Prostate gland (tissue), 2 donors: ENCODE data around the gene MAP4. TPM values are rescaled to one million over a fixed set of nuclear protein-coding genes. Genes with fewer than 3 reads are reported as not detected.
"Not testable (repeated sequence)": the region's sequence is repeated elsewhere in the genome, so short reads cannot be mapped to it uniquely, and the experiment has no call there.

Experiments used
- DNase-seq: peaks from one replicate; pipeline ENCODE4 v3.0.0-alpha.2; 2019; ENCODE audit warnings: low spot score
- H3K27ac ChIP-seq, 2 donors: fragments of 200-600 bp; sonication (generic); 2 replicates each; pipeline ENCODE4 v1.5.1; 2017 to 2019
- H3K27me3 ChIP-seq: fragments of 200-600 bp; sonication (generic); replicated peaks from 2 replicates; pipeline ENCODE4 v1.5.1; 2019; ENCODE audit not compliant: insufficient read depth
- H3K36me3 ChIP-seq, 2 donors: fragments of 200-600 bp; sonication (generic); 1 replicate in 1 of 2; 2 replicates in 1 of 2; pipeline versions ENCODE4 v1.5.1 to v1.8.1; 2017 to 2019
- H3K4me1 ChIP-seq: fragments of 200-600 bp; sonication (generic); replicated peaks from 2 replicates; pipeline ENCODE4 v1.5.1; 2019
- H3K4me3 ChIP-seq, 2 donors: fragments of 200-600 bp; sonication (generic); 2 replicates each; pipeline ENCODE4 v1.5.1; 2017 to 2019
- H3K9me3 ChIP-seq: fragments of 200-600 bp; sonication (generic); 2 replicates; pipeline ENCODE4 v1.5.1; 2017
- POLR2A ChIP-seq: fragments of 450-650 bp; IDR thresholded peaks from one replicate; pipeline ENCODE4 v1.6.1; 2016; ENCODE audit warnings: antibody characterized with exemption, mild to moderate bottlenecking
- POLR2AphosphoS5 ChIP-seq: sonication (generic); formaldehyde crosslinking; IDR thresholded peaks from one replicate; pipeline ENCODE4 v1.6.1; 2017; ENCODE audit warnings: antibody characterized with exemption
- WGBS: methylation state at CpG from one replicate; pipeline ENCODE4 v1.1.5; 2018; 5-methylcytosine and 5-hydroxymethylcytosine counted together
- intact Hi-C: fragments of 100-400 bp; cut with DNase I; formaldehyde crosslinking; loops from one replicate; pipeline ENCODE4 v1.14.2; 2022
- total RNA-seq, 2 donors: library from RNA; depleted of rRNA; stranded (reverse); fragments of >200 nt; gene quantifications; one replicate each; pipeline ENCODE4 v1.1.0, GENCODE V29; 2016
- TF ChIP-seq, protein P1 (sequence below), 4 experiments: fragments of 200-600 bp in 2 of 4; fragments of 450-650 bp in 2 of 4; sonication (generic) in 2 of 4; IDR thresholded peaks; 1 replicate in 3 of 4; 2 replicates in 1 of 4; pipeline ENCODE4 v1.5.1; 2016 to 2019; ENCODE audit warnings: antibody characterized with exemption in 4 of 4, mild to moderate bottlenecking in 2 of 4, moderate library complexity in 2 of 4

The MAP4 gene
- total RNA-seq, 2 donors from 2014 or later, result 74.3 to 230 TPM

DNA sequence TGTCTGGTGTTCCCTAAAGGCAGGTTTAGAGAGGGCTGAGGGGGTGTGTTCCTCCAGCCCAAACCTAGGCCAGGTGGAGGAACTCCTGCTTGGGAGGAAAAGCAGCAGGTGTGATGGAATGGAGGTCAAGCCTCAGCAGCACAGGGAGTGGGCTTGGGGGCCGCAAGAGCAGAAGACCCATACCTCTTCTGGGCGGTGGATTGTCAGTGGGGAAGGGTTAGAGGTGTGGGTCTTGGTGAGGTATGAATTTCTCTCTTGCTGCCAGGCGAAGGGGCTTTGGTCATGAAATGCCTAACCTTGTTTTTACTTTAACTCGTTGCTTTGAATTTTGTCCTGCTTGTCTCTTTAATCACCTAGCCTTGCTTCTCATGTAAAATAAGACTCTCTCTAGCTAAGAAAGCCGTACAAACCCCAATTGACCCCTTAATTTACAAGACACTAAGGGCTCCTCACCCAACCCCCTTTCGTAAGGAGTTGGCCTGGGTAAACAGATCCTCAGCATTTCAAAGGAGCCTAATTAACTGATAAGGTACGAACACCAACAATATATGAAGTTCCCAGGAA is 174.3 kb downstream of the MAP4 start:
- H3K27me3 ChIP-seq, result no peaks in the 10 kb centered on the region
- peaks cover 7 to 36% of the 10 kb centered on the region in 2 donors for H3K36me3 ChIP-seq
- no peaks in the 10 kb centered on the region for H3K9me3 ChIP-seq
- DNase-seq, result no peak
- no peak overlapping the region for H3K27ac ChIP-seq
- no peaks in the 10 kb centered on the region for H3K4me1 ChIP-seq
- no peak overlapping the region for H3K4me3 ChIP-seq
- 70% methylated on average over 7 of the region's 7 CpGs for WGBS
- TF ChIP-seq POLR2A (no peak), POLR2AphosphoS5 (no peak)
- TF ChIP-seq, protein P1, sequence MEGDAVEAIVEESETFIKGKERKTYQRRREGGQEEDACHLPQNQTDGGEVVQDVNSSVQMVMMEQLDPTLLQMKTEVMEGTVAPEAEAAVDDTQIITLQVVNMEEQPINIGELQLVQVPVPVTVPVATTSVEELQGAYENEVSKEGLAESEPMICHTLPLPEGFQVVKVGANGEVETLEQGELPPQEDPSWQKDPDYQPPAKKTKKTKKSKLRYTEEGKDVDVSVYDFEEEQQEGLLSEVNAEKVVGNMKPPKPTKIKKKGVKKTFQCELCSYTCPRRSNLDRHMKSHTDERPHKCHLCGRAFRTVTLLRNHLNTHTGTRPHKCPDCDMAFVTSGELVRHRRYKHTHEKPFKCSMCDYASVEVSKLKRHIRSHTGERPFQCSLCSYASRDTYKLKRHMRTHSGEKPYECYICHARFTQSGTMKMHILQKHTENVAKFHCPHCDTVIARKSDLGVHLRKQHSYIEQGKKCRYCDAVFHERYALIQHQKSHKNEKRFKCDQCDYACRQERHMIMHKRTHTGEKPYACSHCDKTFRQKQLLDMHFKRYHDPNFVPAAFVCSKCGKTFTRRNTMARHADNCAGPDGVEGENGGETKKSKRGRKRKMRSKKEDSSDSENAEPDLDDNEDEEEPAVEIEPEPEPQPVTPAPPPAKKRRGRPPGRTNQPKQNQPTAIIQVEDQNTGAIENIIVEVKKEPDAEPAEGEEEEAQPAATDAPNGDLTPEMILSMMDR (IDR thresholded peaks at IDR 0.05), result no peak
- intact Hi-C loops, result no loop called here

DNA sequence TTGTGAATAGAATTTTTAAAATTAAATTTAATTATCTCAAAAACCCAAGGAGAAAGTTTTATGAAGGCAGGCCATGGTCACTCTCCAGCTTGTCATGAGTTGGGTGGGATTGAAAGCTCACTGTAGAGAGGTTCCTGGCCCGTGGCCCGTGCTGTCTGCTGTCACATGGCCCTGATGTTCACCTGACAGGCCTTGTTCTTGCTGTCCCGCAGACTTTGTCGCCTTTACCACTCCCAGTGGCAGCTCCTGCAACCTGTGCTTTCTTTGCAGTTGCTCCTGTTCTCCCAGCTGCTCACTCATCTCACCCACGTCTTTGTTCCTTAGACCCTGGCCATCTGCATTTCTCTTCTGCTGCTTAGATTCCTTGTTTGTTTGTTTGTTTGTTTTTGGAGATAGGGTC is 177.7 kb downstream of the MAP4 start:
- peaks cover 0 to 31% of the 10 kb centered on the region in 2 donors for H3K36me3 ChIP-seq

DNA sequence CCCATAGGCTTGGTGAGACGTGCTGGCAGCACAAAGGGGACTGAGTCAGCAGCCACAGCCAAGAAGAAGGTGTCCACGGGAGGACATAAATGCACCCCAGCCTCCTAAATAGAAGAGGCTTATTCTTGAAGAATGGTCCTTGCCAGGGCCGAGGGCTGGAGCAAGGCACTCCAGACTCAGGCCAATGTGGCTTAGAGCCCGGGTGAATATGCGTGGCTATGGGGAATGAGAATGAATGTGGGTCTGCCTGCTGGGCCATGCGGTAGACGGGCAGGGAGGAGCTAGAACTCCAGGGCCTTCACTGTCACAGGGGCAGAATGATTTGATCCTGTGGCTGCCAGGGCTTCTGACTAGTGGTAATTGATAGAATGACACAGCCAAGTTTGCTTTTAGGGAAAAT is 179.2 kb downstream of the MAP4 start:
- intact Hi-C loops, result loop anchor here (1.0 to 5.0 kb wide), 2 partner anchors 153 to 315 kb away; no protein-coding TSS in a partner anchor
- 75% methylated on average over 7 of the region's 7 CpGs for whole genome bisulfite sequencing
- H3K9me3 ChIP-seq, result no peaks in the 10 kb centered on the region
- no peaks in the 10 kb centered on the region for H3K27me3 ChIP-seq
- no peak overlapping the region for H3K4me3 ChIP-seq
- H3K36me3 ChIP-seq, result peaks cover 0 to 21% of the 10 kb centered on the region in 2 donors
- no peak overlapping the region for H3K27ac ChIP-seq
- TF ChIP-seq POLR2AphosphoS5, result no peak
- TF ChIP-seq, protein P1 (IDR thresholded peaks at IDR 0.05), result no peak
- TF ChIP-seq POLR2A, result no peak
- no peaks in the 10 kb centered on the region for H3K4me1 ChIP-seq
- DNase-seq, result no peak

More for the DNA sequence above, 177.7 kb downstream of the MAP4 start:
- TF ChIP-seq POLR2A, result no peak
- TF ChIP-seq POLR2AphosphoS5, result no peak
- TF ChIP-seq, protein P1 (IDR thresholded peaks at IDR 0.05), result no peak
- WGBS, result 91% methylated on average over 5 of the region's 5 CpGs
- Histone ChIP-seq H3K4me3 (no peak overlapping the region), H3K4me1 (no peaks in the 10 kb centered on the region), H3K27ac (no peak overlapping the region), H3K27me3 (no peaks in the 10 kb centered on the region), H3K9me3 (no peaks in the 10 kb centered on the region)
- DNase-seq, result no peak
- intact Hi-C loops, result loop anchor here (5.0 kb wide), 1 partner anchor 314 kb away; no protein-coding TSS in a partner anchor

DNA sequence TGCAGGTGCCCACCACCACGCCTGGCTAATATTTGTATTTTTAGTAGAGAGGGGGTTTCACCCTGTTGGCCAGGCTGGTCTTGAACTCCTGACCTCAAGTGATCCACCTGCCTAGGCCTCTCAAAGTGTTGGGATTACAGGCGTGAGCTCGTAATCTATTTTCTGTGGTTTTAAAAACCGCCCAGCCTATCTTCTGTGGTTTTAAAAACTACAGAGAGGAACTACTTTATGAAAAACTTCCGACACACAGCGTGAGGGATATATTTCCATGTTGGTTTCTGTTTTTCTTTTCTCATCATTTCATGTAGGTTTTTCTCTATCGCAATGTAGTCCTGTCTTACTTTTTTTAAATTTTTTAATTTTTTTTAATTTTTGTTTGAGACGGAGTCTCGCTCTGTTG is 186.7 kb downstream of the MAP4 start:
- H3K36me3 ChIP-seq, result peaks cover 0 to 16% of the 10 kb centered on the region in 2 donors
- H3K9me3 ChIP-seq, H3K4me3 ChIP-seq, H3K27me3 ChIP-seq, H3K27ac ChIP-seq, H3K4me1 ChIP-seq, DNase-seq, intact Hi-C loops: not testable (repeated sequence)
- WGBS, result 93% methylated on average over 9 of the region's 9 CpGs

DNA sequence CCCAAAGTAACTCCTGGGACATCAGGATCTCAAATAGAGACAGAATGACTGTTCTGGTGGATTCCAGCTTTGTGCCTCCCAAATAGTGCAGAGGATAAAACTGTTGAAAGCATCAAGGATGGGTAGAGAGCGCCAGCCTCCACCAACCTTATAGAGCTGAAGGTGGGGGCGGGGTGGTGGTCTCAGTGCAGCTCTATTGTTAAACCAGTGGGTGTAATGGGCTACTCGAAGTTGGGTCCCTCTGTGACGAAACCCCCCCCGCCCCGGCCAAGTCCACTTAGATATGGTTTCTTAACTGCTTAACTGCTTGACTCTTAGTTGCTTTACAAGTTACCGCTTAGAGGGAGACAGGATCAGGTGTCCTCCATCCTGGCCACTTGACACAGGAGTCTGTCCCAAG is 190.6 kb downstream of the MAP4 start:
- no peaks in the 10 kb centered on the region for H3K27me3 ChIP-seq
- H3K4me1 ChIP-seq, result no peaks in the 10 kb centered on the region
- peak overlapping the region; percentile 76 to 80 for H3K27ac ChIP-seq
- H3K4me3 ChIP-seq, result peak overlapping the region; percentile 81 to 85
- H3K9me3 ChIP-seq, result no peaks in the 10 kb centered on the region
- no peak for DNase-seq
- TF ChIP-seq POLR2AphosphoS5 (no peak), POLR2A (no peak)
- TF ChIP-seq, protein P1 (IDR thresholded peaks at IDR 0.05), result no peak
- H3K36me3 ChIP-seq, result peaks cover 0 to 7% of the 10 kb centered on the region in 2 donors
- intact Hi-C loops, result no loop called here
- 17% methylated on average over 7 of the region's 7 CpGs for WGBS
